ENCODE measurements around the gene GADD45GIP1.
A peak's percentile ranks its signal among the peaks of the same experiment; 100 is the strongest.
"Not testable (repeated sequence)": the region's sequence is repeated elsewhere in the genome, so short reads cannot be mapped to it uniquely, and the experiment has no call there.

Gene GADD45GIP1

GRCh38 chr19:12987781-12988180, 30.8 kb upstream of the GADD45GIP1 start:
- DNase-seq (ENCODE audit: low spot score): no peak

DNA sequence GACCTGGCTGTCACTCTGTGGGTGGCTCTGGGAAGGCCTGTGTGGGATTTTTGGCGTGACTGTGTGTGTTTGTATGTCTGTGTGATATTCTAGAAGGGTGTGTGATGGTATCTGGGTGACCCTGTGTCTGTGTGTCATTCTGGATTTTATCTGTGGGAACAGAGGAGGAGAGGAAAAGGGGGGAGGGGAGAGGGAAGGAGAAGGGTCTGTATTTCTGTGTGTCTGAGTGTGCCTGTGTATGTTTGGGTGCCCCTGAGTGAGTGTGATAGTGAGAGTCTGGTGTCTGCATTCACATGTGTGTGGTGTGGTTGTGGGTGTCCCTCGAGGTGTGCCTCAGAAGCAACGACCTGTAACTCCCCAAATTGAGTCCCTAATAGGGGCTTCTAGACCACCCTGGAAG, 30.2 kb upstream of the GADD45GIP1 start:
- no peak for DNase-seq (ENCODE audit: low spot score)

DNA sequence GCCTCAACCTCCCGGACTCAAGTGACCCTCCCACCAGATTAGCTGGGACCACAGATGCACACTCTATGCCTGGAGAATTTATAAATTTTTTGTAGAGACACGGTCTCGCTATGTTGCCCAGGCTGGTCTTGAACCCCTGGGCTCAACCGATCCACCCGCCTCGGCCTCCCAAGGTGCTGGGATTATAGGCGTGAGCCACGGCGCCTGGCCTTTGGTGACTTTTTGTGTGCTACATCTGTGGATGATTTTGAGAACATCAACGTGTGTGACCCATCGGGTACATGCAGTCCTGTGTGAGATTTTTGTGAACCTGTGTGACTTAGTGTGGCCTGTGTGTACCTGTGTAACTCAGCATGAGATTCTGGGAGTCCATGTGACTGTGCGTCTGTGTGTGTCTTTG, 29.7 kb upstream of the GADD45GIP1 start:
- no peak for DNase-seq (ENCODE audit: low spot score)

- peak; percentile 66 for DNase-seq (ENCODE audit: low spot score)
Measured at GRCh38 chr19:12985049-12985776, 28.2 kb upstream of the GADD45GIP1 start.

GRCh38 chr19:12984683-12985048, 27.6 kb upstream of the GADD45GIP1 start:
- no peak for DNase-seq (ENCODE audit: low spot score)

- DNase-seq (ENCODE audit: low spot score): no peak
Measured at GRCh38 chr19:12984143-12984627, 27.2 kb upstream of the GADD45GIP1 start.

- DNase-seq (ENCODE audit: low spot score): peak; percentile 96
Measured at GRCh38 chr19:12983542-12984142, 26.6 kb upstream of the GADD45GIP1 start.

DNA sequence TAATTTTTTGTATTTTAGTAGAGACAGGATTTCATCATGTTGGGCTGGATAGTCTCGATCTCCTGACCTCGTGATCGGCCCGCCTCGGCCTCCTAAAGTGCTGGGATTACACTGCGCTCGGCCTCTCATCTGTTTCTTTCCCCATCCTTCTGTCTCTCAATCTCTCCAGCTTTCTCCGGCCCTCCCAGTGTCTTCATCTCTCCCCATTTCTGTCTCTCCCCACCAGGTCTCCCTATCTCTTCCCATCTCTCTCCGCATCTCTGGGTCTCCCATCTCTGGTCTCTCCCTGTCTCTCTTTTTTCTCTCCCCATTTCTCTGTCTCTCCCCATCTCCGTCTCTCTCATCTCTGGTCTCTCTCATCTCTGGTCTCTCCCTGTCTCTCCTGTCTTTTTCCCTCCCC, 26.1 kb upstream of the GADD45GIP1 start:
- DNase-seq (ENCODE audit: low spot score): no peak

GRCh38 chr19:12982648-12983047, 25.6 kb upstream of the GADD45GIP1 start:
- no peak for DNase-seq (ENCODE audit: low spot score)

- DNase-seq (ENCODE audit: low spot score): no peak
Measured at GRCh38 chr19:12979974-12980373, 23.0 kb upstream of the GADD45GIP1 start.

GRCh38 chr19:12976109-12976508, 19.1 kb upstream of the GADD45GIP1 start:
- not testable (repeated sequence) for DNase-seq (ENCODE audit: low spot score)

DNA sequence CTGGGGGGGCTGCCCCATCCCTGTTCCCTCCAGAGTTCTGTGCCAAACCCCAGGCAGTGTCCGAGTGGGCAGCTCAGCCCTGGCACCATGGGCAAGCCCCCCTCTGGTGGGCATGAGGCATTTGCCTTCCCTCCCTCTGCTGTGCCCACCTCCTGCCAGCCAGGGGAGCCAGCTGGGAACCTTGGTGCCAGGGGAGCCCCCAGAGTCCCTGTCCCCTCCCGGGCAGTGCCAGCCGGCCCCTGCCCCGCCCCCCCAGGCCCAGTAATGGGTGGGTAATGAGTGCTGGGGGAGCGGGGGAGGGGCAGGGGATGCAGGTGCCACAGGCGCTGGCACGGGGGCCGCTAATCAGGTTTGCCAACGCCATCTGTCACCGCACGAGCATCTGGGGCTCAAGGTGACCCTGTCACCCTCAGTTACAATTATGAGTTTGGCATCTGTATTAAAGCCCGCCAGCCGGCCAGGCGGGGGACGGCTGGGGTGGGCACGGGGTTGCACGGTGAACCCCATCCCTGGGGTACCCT, 18.3 kb upstream of the GADD45GIP1 start:
- no peak for DNase-seq (ENCODE audit: low spot score)

DNA sequence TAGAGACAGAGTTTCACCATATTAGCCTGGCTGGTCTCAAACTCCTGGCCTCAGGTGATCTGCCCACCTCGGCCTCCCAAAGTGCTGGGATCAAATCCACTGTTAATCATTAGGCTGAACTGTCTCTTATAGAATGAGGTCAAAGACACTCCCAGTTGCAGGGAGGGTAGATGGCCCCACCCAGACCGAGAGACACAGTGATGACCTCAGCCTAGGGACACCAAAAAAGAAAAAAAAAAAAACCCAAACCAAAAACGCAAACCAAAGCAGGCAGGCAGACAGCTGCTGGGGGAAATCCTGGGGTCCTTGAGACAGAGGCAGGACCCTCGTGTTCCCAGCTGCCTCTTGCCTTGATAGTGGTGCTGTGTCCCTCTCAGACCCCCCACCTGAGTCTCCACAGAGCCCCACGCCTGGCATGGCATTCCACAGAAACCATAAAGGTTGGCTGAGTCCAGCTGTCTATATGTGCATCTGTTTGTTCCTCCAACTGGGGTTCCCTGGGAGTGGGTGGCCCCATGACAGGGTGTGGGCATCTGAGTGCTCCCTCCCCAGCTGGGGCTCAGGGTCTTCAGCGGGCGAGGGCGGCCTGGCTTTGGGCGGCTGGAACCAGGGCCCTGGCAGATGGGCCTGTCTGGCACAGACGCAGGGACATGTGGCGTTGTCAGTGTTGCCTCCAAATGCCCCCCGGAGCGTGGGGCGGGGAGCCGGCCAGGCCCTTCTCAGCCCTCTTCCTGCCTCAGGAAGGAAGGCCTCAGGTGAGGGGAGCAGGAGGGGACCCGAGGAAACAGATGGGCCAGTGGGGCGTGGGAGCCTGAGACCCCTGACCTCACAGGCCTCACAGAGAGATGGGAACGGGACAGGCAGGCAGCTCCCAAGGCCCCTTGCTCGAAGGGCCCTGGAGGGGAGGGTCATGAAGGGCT, 17.5 kb upstream of the GADD45GIP1 start:
- DNase-seq (ENCODE audit: low spot score): peak; percentile 29

GRCh38 chr19:12973236-12973635, 16.2 kb upstream of the GADD45GIP1 start:
- no peak for DNase-seq (ENCODE audit: low spot score)

- no peak for DNase-seq (ENCODE audit: low spot score)
Measured at GRCh38 chr19:12970070-12970820, 13.2 kb upstream of the GADD45GIP1 start.

DNA sequence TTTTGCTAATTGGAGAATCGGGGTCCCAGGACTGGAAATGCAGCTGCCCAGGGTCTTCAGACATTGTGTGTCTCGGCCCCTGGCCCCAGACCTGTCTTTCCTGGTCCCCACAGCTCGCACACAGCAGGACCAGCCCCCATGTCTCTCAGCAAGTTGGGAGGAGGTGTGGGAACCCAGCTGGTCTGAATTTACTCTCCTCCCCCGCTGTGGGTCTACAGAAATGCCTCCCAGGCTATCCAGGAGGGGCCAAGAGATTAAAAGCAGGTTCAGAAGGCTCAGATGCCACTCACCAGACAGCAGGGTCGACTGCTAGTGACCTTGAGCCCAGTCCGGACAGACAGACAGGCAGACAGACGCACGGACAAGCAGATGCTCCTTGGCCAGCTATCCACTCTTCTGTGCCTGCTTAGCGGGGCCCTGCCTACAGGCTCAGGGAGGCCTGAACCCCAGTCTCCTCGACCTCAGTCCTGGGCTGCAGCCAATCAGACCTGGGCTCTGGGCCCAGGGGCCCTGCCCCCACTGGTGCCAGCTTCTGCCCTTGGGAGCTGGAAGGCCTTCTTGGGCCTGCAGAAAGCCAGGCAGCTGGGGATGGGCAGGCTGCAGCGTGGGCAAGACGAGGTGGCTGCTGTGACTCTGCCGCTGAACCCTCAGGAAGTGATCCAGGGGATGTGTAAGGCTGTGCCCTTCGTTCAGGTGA, 12.4 kb upstream of the GADD45GIP1 start, which contains the start of gene DAND5:
DAND5 (plus strand) TSS at position 285 of the 697 bp plus-strand sequence; CDS start at position 370, 85 bp downstream.
- peak; percentile 20 for DNase-seq (ENCODE audit: low spot score)

DNA sequence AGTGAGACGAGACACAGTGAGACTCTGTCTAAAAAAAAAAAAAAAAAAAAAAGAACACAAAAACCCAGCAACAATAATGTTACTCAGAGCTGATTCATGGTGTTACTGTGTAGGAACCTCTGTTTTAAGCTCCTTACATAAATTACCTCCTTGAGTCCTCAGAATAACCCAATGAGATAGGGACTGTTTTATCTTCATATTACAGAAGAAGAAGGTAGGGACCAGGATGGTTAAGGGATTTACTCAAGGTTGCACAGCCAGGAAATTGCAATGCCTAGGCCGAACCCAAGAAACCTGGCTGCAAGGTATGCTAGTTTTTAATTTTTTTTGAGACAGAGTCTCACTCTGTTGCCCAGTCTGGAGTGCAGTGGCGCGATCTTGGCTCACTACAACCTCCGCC, 10.9 kb upstream of the GADD45GIP1 start:
- DNase-seq (ENCODE audit: low spot score): no peak

GRCh38 chr19:12965812-12966135, 8.8 kb upstream of the GADD45GIP1 start:
- no peak for DNase-seq (ENCODE audit: low spot score)

GRCh38 chr19:12965017-12965811, 8.2 kb upstream of the GADD45GIP1 start:
- DNase-seq (ENCODE audit: low spot score): peak; percentile 92

DNA sequence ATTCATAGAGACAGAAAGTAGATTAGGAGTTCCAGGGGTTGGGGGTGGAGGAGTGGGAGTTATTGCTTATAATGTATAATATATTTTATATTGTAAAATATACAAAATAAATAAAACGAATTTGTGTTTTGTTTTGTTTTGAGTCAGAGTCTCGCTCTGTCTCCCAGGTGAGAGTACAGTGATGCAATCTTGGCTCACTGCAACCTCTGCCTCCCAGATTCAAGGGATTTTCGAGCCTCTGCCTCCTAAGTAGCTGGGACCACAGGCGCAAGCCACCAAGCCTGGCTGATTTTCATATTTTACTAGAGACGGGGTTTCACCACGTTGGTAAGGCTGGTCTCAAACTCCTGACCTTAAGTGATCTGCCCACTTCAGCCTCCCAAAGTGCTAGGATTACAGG, 2.5 kb upstream of the GADD45GIP1 start:
- no peak for DNase-seq (ENCODE audit: low spot score)
